ENCODE measurements around the gene TMEM82. TPM values are rescaled to one million over a fixed set of nuclear protein-coding genes. Genes with fewer than 3 reads are reported as not detected.

The TMEM82 gene
- polyA plus RNA-seq, 1 donor (not counting 4 experiments of a cell fraction or from before 2014, with no cell fraction given), result not detected

DNA sequence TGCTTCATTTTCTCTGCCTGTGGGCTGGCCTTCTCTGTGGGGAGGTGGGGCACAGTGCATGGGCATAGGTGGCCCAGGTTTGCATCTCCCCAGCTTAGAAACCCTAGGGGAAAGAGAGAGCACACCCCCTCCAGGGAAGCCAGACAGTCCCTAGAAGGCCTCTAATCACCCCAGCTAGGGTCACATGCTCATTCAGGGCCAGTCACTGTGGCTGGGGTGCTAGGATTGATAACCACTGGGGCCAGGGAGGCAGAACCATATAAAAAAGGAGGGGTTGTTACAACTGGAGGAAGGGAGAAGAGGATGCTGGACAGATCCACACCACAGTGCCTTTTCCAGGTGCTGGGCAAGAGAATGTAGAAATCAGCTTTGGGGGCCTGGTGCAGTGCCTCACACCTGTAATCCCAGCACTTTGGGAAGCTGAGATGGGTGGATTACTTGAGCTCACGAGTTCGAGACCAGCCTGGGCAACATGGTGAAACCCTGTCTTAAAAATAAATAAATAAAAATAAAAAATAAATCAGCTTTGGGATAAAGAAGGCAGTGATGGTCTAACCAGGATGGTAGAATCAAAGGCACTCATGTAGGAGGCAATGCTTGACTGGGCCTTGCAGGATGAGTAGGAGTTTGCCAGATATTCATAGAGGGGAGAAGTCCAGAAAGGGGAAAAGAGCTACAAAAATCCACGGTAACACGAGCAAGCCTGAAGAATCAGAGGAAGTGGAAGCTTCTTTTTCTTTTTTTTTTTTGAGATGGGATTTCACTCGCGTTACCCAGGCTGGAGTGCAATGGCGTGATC is 35.8 kb downstream of the TMEM82 start:
- Histone ChIP-seq H3K79me2 (ENCODE audit: control insufficient read depth, insufficient read depth, low read length) (peaks cover 14% of the 10 kb centered on the region), H3K4me2 (ENCODE audit: control insufficient read depth, extremely low read depth, insufficient read depth, low read depth, low read length) (no peak overlapping the region), H3K4me1 (ENCODE audit: control insufficient read depth, extremely low read depth, insufficient read depth, low read length) (no peaks in the 10 kb centered on the region), H3K9ac (ENCODE audit: control insufficient read depth, extremely low read depth, insufficient read depth, low read length) (no peak overlapping the region), H4K20me1 (ENCODE audit: control insufficient read depth, extremely low read depth, insufficient read depth, low read length) (no peaks in the 10 kb centered on the region), H3K36me3 (ENCODE audit: control insufficient read depth in 2 of 2, extremely low read depth in 1 of 2, insufficient read depth in 2 of 2, low read length in 2 of 2) (peaks cover 50 to 58% of the 10 kb centered on the region in 2 experiments), H3K27ac (ENCODE audit: control insufficient read depth, insufficient read depth, low read length) (no peak overlapping the region), H3K9me3 (ENCODE audit: control insufficient read depth, low read depth, low read length) (no peaks in the 10 kb centered on the region), H3K27me3 (ENCODE audit: control insufficient read depth, extremely low read depth, insufficient read depth, low read length) (no peaks in the 10 kb centered on the region), H3K9me1 (ENCODE audit: control insufficient read depth, extremely low read depth, insufficient read depth, low read length) (no peaks in the 10 kb centered on the region), H2AFZ (ENCODE audit: control insufficient read depth, low read length) (no peak overlapping the region), H3K4me3 (ENCODE audit: control insufficient read depth in 2 of 3, extremely low read depth in 1 of 3, insufficient read depth in 2 of 3, low read depth in 1 of 3, low read length in 3 of 3) (no peak overlapping the region)
- dilution Hi-C loops (cut with MboI; ENCODE audit: extremely low pct_ligation_motif_present, low sequenced_read_pairs), result no loop called here
- DNase-seq (ENCODE audit: low read depth, low spot score) (no peak), FAIRE-seq (no peak)
- TF ChIP-seq EZH2 (IDR thresholded peaks at IDR 0.05; ENCODE audit: low read length), result no peak
- TF ChIP-seq, protein P1, sequence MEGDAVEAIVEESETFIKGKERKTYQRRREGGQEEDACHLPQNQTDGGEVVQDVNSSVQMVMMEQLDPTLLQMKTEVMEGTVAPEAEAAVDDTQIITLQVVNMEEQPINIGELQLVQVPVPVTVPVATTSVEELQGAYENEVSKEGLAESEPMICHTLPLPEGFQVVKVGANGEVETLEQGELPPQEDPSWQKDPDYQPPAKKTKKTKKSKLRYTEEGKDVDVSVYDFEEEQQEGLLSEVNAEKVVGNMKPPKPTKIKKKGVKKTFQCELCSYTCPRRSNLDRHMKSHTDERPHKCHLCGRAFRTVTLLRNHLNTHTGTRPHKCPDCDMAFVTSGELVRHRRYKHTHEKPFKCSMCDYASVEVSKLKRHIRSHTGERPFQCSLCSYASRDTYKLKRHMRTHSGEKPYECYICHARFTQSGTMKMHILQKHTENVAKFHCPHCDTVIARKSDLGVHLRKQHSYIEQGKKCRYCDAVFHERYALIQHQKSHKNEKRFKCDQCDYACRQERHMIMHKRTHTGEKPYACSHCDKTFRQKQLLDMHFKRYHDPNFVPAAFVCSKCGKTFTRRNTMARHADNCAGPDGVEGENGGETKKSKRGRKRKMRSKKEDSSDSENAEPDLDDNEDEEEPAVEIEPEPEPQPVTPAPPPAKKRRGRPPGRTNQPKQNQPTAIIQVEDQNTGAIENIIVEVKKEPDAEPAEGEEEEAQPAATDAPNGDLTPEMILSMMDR (optimal IDR thresholded peaks at IDR 0.05 in 1 of 3, IDR thresholded peaks at IDR 0.05 in 1 of 3, conservative IDR thresholded peaks at IDR 0.05 in 1 of 3; ENCODE audit: extremely low read depth in 1 of 3, insufficient read depth in 2 of 3, low read length in 3 of 3), result no peak

DNA sequence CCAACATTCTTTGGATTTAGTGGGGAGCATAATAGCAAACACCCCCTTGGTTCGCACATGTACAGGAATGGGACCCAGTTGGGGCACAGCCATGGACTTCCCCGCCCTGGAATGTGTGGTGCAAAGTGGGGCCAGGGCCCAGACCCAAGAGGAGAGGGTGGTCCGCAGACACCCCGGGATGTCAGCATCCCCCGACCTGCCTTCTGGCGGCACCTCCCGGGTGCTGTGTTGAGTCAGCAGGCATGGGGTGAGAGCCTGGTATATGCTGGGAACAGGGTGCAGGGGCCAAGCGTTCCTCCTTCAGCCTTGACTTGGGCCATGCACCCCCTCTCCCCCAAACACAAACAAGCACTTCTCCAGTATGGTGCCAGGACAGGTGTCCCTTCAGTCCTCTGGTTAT is 43.4 kb downstream of the TMEM82 start:
- H3K9me3 ChIP-seq (ENCODE audit: control insufficient read depth, low read depth, low read length), result no peaks in the 10 kb centered on the region
- H3K36me3 ChIP-seq (ENCODE audit: control insufficient read depth in 2 of 2, extremely low read depth in 1 of 2, insufficient read depth in 2 of 2, low read length in 2 of 2), result peaks cover 26% of the 10 kb centered on the region in 2 experiments
- dilution Hi-C loops (cut with MboI; ENCODE audit: extremely low pct_ligation_motif_present, low sequenced_read_pairs), result no loop called here
- DNase-seq (ENCODE audit: low read depth, low spot score) (no peak), FAIRE-seq (no peak)
- no peak for TF ChIP-seq EZH2 (IDR thresholded peaks at IDR 0.05; ENCODE audit: low read length)
- TF ChIP-seq, protein P1 (optimal IDR thresholded peaks at IDR 0.05 in 1 of 3, IDR thresholded peaks at IDR 0.05 in 1 of 3, conservative IDR thresholded peaks at IDR 0.05 in 1 of 3; ENCODE audit: extremely low read depth in 1 of 3, insufficient read depth in 2 of 3, low read length in 3 of 3), result no peak
- no peak overlapping the region for H2AFZ ChIP-seq (ENCODE audit: control insufficient read depth, low read length)
- H3K9me1 ChIP-seq (ENCODE audit: control insufficient read depth, extremely low read depth, insufficient read depth, low read length), result no peaks in the 10 kb centered on the region
- H3K27ac ChIP-seq (ENCODE audit: control insufficient read depth, insufficient read depth, low read length), result no peak overlapping the region
- H3K27me3 ChIP-seq (ENCODE audit: control insufficient read depth, extremely low read depth, insufficient read depth, low read length), result no peaks in the 10 kb centered on the region
- H4K20me1 ChIP-seq (ENCODE audit: control insufficient read depth, extremely low read depth, insufficient read depth, low read length), result no peaks in the 10 kb centered on the region
- H3K79me2 ChIP-seq (ENCODE audit: control insufficient read depth, insufficient read depth, low read length), result no peaks in the 10 kb centered on the region
- H3K4me1 ChIP-seq (ENCODE audit: control insufficient read depth, extremely low read depth, insufficient read depth, low read length), result peaks cover 19% of the 10 kb centered on the region
- no peak overlapping the region for H3K4me3 ChIP-seq (ENCODE audit: control insufficient read depth in 2 of 3, extremely low read depth in 1 of 3, insufficient read depth in 2 of 3, low read depth in 1 of 3, low read length in 3 of 3)
- no peak overlapping the region for H3K4me2 ChIP-seq (ENCODE audit: control insufficient read depth, extremely low read depth, insufficient read depth, low read depth, low read length)
- H3K9ac ChIP-seq (ENCODE audit: control insufficient read depth, extremely low read depth, insufficient read depth, low read length), result no peak overlapping the region

All from keratinocyte (primary cell).